ENCODE results near the gene RASGRF1. TPM values are rescaled to one million over a fixed set of nuclear protein-coding genes. Genes with fewer than 3 reads are reported as not detected.

Gene RASGRF1
- total RNA-seq, 1 donor from 2014 or later: under 0.01 TPM

DNA sequence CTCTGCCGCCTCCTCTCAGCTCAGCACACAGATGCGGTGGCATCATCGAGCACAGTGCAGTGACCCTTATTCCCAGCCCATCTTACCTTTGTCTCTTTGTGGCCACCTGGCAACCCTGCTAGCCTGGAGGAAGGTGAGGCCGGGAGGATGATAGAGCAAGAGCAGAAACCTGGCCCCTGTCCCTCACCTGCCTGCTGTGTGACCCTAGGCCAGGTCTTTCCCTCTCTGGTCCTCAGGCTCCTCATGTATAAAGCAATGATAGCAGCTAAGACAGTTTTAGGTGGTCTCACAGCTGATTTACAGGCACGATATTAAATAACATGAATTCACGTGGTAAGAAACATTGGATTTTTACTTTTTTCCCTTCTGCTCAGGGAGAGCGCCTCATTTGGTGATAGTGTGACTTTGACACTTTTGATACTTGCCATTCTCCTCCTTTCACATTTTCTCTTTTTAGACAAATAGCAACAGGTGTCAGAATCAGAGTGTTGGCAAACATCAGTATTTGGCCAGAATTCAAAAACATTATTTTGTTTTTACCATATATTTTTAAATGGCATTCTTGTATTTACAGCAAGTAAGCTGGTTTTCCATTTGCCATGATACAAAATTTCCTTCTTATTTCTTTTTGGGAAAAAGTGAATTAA is 116.2 kb downstream of the RASGRF1 start:
- DNase-seq (ENCODE audit: extremely low read depth, low read depth, low spot score): no peak

DNA sequence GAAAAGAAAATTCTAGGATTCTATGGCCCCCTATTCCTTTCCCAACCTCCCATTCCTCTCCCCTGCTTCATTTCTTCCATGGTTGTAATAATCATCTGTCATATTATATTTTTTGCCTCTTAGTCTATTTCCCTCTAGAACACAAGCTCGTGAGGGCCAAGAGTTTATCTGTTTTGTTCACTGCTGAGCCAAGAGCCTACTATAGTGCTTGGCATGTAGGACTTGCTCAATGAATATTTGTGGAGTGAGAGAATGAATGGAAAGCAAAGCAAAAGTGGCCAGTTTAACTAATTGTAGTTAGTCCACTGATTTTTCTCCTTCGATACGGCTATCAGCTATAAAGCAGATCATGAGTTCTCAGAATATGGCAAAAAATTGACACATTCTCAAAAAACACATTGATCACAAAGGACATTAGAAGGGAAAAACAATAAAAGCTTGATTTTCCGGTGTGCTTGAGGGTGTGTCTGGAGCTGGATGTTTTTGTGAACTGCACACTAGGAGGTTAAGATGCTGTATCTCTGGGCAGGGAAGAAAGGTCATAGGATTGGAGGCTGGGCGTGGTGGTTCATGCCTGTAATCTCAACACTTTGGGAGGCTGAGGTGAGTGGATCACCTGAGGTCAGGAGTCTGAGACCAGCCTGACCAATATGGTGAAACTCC is 120.8 kb downstream of the RASGRF1 start:
- DNase-seq (ENCODE audit: extremely low read depth, low read depth, low spot score): no peak

DNA sequence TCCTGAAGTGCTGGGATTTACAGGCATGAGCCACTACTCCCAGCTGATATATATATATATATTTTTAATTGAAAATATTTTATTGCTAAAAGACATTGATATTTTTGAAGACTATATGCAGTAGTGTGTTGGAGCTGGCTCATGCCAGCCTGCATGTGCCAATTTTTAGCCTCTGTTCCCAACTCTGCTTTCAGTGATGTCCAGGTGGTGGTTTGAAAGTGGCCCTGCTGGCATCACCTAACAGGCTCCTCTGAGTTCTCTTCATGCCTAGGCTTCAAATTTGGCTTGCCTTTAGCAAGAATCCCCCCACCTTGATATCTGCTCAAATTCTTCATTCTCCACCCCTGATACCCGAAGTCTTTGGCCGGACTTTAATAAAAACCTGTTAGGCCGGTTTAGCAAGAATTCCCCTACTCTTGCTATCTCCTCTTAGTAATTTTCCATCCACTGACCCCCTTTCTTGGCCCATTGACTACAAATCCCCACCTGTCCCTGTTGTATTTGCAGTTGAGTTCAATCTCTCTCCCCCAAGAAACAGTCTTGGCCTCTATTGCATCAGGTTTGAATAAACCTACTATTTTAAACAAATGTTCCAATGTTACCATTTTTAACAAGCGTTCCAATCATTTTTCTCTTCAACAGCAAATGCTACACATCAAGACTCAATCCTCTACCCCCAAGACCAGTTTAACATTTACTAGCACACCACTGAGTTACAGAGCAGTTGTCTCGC is 121.9 kb downstream of the RASGRF1 start:
- no peak for DNase-seq (ENCODE audit: extremely low read depth, low read depth, low spot score)

DNA sequence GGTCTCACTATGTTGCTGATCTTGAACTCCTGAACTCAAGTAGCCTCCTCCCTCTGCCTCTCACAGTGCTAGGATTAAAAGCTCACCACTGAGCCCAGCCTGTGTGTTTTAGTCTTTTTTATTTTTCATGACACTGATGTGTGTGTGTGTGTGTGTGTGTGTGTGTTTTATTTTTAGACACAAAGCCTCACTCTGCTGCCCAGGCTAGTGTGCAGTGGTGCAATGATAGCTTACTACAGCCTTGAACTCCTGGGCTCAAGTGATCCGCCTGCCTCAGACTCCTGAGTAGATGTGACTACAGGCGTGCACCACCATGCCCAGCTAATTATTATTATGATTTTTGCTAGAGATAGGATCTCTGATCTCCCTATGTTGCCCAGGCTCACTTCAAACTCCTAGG is 122.5 kb downstream of the RASGRF1 start:
- no peak for DNase-seq (ENCODE audit: extremely low read depth, low read depth, low spot score)

DNA sequence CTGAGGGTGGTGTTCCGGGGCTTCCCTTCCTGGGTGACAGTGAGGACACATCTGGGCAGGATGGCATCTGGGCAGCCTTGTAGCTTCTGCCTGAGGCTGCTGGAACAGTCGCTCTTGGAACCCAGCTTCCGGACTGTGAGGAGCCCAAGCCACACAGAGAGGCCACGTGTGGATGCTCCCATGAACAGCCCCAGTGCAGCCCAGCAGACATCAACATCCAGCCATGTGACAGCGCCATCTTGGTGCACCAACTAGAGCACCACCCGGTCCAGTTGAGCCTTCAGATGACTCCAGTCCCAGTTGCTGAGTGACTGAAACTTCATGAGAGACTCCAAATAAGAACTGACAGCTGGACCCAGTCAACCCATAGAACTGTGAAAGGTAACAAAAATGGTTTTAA is 130.3 kb downstream of the RASGRF1 start:
- no peak for DNase-seq (ENCODE audit: extremely low read depth, low read depth, low spot score)

DNA sequence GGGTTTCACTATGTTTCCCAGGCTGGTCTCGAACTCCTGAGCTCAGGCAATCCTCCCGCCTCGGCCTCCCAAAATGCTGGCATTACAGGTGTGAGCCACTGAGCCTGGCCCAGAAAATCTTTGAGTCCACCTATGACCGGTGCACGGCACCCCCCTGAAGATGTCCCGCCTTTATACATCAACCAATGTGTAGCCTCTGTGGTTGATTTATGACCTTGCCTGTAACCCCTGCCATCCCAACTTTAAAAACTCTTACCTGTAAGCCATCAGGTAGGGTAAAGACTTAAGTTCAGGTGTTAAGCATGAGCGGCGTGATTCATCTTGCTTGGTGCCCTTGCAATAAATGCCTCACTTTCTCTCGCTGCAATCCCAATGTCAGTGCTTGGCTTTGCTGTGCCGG is 131.2 kb downstream of the RASGRF1 start:
- no peak for DNase-seq (ENCODE audit: extremely low read depth, low read depth, low spot score)

DNA sequence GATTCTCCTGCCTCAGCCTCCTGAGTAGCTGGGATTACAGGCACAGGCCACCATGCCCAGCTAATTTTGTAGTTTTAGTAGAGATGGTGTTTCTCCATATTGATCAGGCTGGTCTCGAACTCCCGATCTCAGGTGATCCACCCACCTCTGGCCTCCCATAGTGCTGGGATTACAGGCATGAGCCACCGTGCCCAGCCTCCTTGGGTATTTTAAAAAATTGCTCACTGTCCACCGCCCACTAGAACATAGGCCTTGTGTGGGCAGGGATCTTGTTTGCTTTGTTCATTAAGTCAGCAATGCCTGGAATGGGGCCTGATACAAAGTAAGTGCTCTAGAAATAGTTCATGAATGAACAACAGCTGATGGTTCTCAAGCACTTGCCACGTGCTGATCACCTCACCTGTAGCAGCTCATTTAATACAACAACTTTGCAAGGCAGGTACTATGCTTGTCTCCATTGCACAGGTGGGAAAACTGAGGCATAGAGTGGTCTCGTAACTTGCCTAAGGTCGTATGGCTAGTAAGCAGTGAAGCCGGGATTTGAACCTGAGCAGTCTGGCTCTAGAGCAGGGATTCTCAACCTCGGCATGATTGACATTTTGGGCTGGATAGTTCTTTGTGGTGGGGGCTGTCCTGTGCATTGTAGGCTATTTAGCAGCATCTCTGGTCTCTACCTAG is 133.0 kb downstream of the RASGRF1 start:
- no peak for DNase-seq (ENCODE audit: extremely low read depth, low read depth, low spot score)

DNA sequence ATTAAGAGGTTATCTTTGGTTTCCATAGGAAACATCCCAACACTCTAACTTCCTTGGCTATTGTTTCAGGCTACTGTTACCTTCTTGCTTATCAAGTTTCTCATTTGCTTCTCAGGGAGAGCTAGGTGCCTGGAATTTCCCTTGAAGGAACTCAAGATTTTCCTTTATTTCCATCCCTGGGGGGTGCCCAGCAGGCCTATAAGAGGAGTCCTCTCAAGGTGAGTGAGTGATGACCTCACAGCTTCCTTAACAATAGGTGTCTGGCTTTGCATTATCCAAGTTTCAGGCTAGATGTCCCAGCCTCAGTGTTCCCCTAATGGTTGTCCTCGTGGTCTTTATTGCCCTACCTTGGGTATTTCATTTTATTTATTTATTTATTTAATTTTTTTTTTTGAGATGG is 133.6 kb downstream of the RASGRF1 start:
- DNase-seq (ENCODE audit: extremely low read depth, low read depth, low spot score): no peak

DNA sequence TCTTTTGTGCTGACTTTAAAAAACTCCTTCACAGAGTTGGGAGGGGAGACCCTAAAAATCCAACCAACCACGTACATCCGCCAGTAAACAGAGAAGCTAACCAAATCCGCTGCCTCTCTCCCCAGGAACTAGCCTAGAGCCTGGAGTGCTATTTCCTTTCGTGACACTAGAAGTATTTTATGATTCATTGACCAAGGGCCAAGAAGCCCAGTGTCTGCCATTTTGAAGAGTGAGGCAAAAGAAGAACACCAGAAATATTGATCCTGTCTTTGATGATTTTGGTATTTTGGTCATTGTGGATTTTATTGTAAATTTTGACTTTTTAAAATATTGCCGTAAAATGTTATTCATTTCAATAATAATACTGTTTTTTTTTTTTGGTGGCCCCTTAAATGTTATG is 135.2 kb downstream of the RASGRF1 start:
- DNase-seq (ENCODE audit: extremely low read depth, low read depth, low spot score): no peak

DNA sequence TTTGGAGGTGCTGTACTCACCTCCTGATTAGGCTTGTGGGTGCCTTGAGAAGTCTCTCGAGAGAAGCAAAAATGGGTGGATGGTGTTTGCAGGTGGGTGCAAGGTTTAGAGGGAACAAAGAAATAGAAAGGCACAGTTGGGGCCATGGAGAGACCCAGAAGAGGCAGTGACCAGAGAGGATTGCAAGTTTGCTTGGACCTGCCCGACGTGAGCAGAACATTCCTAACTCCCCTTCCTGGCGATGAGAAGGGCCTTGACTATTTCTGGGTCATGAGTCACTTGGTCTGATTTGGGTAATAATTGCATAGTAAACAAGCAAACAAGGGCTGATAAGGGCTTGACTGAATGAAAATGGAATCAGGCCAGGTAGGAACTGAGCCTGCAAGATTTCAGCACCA is 138.7 kb downstream of the RASGRF1 start:
- DNase-seq (ENCODE audit: extremely low read depth, low read depth, low spot score): no peak

DNA sequence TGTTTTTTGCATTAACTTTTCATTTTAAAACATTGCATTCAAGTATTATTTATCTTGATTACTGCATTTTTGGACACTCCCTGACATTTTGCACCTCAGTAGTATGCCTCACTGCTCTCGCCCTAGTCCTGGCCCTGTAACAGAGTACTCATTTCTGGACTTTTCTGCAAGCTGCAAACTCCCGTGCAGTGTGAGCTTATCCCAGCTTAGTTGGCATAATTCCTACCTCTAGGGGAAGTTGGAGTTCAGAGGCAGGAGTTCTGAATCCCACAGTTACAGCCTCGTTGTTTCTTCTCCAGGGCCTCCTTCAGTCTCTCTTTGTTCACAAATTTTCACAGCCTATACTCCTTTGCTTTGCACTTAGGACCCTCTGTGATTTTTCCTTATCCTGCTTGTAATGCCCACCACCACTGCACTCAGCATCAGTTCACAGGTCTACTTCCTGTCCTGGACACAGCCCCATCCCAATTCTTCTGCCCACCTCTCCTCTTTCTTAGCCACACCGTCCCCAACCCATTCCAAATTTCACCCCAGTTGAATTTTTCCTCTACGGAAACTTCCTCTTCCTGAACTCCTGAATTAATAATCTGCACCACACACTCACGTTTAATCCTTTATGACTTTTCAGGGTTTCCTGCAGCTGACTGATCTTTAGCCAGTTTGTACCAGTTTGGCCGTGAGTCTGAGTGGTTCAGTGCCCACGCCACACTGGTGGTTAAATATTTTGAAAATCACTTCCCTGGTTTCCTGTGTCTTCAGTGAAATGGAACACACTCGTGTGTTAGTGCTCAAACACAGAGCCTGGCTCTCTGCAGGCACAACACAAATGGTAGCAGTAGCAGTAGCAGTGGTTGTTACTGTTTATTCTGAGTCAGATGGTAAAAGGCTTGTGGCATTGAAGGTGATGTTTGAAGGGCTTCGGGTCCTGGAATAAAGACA is 139.4 kb downstream of the RASGRF1 start:
- no peak for DNase-seq (ENCODE audit: extremely low read depth, low read depth, low spot score)

DNA sequence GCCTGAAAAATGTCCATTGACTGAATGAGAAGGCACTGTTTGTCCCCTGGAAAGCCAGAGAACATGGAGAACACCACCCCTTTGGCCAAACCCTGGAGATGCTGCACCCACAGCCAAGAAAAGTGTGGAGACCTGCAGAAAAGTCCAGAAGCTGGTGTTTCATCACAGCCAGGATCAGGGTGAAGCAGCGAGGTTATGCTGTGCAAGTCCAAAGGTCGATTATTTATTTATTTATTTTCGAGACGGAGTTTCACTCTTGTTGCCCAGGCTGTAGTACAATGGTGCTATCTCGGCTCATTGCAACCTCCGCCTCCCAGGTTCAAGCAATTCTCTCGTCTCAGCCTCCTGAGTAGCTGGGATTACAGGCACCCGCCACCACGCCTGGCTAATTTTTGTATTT is 140.2 kb downstream of the RASGRF1 start:
- no peak for DNase-seq (ENCODE audit: extremely low read depth, low read depth, low spot score)

DNA sequence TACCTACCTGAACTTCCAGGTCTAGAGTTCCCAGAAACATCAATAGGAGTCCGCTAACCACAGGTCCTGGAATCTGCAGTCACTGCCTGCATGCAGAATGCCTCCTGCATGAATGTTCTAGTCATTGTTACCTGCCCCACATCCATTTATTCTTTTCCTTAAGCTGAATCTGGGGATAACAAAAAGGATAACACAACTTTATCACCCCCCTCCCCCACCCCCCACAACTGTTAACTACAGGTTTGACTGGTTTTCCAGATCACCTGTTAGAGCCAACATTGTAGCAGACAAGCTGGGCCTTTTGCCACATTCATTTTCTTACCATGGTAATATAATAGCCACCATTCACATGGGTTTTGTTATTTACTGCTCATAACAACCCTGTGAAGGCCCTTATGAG is 141.1 kb downstream of the RASGRF1 start:
- DNase-seq (ENCODE audit: extremely low read depth, low read depth, low spot score): no peak

DNA sequence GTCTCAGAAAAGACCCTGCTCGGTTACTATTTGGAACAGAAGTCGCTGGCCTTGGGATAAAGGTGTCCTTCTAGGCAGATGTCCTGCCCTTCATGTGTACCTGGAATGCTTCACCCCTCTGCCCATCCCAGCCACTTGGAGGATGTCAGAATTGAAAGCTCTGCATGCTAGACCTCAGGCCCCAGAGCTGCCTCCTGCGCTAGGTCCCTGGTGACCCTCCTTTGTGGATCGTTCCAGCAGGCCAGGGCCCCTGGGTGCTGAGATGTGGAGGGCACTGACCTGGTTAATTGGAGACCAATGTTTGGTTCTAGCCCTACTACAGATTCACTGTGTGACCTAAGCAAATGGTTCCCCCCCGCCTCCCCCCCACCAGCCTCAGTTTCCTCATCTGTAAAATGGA is 143.1 kb downstream of the RASGRF1 start:
- DNase-seq (ENCODE audit: extremely low read depth, low read depth, low spot score): no peak

DNA sequence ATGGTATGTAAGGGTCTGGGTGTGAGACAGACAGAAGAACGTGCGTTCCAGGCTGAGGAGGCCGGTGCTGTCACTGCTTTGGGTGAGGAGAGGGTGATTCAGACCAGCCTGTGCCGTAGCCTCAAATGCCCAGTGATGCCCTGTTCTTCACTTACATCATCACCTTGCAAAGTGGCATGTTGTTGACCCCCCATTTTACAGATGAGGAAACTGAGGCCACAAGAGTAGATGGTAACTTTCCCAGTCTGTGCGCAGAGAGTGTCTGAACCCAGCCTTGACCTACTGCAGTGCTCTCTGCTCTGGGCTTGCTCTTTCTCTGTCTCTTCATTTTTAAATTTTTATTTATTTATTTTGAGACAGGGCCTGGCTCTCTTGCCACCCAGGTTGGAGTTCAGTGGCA is 144.1 kb downstream of the RASGRF1 start:
- DNase-seq (ENCODE audit: extremely low read depth, low read depth, low spot score): no peak

DNA sequence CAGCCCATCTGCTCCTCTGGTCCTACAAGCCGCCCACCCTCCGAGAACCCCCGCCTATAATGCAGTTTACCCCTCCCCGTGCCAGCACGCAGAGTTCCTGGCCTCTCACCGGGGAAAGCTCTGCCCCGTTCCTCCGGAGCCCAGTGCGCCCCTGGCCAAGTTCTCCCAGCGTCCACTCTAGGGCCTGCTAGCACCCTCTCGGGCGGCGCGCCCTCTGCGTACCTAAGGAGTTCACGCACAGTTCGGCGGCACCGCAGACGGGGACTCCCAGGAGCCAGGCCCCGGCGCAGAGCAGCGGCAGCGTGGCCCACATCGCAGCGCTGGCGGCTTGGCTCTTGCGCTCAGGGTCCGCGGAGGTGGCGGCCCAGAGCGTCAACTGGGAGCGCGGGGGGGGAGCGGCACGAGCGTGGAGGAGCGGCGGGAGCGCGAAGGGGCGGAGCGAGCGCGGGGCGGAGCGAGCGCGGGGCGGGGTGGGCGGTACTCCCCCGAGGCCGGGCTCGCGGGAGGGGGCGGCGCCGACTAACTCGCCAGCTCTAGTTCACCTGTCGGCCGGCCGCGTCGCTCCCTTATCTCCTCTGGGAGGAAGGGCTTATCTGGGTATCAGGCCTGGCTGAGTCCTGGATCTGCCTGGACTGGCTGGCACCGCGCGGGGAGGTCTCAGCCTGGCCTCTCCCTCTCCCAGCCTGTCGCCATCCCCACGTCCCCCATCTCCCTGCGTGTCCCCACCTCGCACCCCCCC is 145.7 kb downstream of the RASGRF1 start, which contains the start of gene CTSH:
CTSH (minus strand) TSS at position 378 of the 739 bp plus-strand sequence; CDS start at position 313, 65 bp downstream.
- DNase-seq (ENCODE audit: extremely low read depth, low read depth, low spot score): no peak

DNA sequence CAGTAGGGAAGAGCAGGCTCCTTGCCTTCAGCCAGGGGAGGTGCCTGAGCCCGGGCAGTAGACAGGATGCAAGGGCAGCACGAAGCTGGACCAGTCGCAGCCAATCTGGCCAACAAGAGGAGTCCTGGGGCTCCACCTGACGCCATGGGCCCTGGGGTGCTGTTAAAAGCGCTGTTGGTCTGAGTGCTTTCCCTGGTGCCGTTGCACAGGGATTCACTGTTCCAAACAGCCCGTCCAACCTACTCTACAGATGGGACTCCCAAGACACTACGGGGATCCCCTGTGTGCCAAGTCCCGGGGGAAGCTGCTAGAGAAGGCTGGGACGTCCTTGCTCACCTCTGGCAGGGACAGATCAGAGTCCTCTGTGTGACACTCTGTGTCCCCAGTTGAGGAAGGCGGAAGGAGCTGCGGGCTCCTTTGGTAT is 146.4 kb downstream of the RASGRF1 start:
- no peak for DNase-seq (ENCODE audit: extremely low read depth, low read depth, low spot score)

DNA sequence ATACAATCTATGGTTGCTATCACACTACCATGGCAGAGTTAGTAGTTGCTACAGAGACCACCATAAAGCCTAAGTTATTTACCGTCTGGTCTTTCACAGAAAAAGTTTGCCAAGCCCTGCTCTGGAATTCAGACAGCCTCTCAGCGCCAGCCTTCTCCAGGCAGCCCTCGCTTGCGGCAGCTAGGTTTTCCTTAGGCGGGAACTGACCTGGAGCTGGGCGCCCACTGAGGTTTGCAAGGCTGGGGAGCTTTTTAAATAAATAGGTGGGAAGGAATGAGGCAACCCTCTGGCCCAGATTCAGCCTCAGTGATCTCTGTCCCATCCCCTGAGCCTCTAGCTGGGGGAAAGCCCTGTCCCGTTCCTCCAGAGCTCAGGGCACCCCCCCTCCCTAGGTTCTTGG is 146.9 kb downstream of the RASGRF1 start:
- no peak for DNase-seq (ENCODE audit: extremely low read depth, low read depth, low spot score)

DNA sequence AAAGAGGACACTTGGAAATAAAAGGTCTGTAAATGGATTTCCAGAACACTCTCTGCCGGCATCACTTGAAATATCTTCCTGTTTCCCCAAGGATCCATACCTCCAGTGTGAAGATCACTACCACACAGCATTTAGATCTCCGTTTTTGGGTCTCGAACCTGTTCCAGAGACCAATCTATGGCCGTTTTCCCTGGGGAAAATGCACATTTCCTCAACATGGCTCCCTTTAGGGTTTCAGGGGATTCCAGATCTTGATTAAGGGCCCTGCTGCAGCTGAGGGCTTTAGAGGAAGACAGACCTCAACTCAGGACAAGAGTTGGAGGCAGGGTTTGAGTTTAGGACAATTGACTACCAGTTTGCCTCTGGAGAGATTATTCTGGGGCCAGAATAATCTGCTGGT is 147.8 kb downstream of the RASGRF1 start:
- DNase-seq (ENCODE audit: extremely low read depth, low read depth, low spot score): no peak
